PC-9 (cell line): Measurements from ENCODE around the gene AMBRA1. TPM values are rescaled to one million over a fixed set of nuclear protein-coding genes. Genes with fewer than 3 reads are reported as not detected.

Experiments used
- BruUV-seq: library from RNA; stranded (reverse); fragments of 400-500 nt; replicated peaks from 2 replicates; lab custom pipeline; 2021; lab: Mats Ljungman, UMichigan
- CTCF ChIA-PET: fragments of 300-600 bp; sonication (Branson Sonifier 250); formaldehyde crosslinking; loops from one replicate; lab custom pipeline; 2022; ENCODE audit warnings: antibody characterized with exemption; lab: Charles Lee
- POLR2A ChIA-PET: fragments of 300-600 bp; sonication (Branson Sonifier 250); formaldehyde crosslinking; loops from one replicate; lab custom pipeline; 2022; ENCODE audit warnings: antibody characterized with exemption; ENCODE audit not compliant: unreplicated experiment; lab: Charles Lee
- DNase-seq, 2 experiments: peaks; one replicate each; pipeline versions ENCODE4 v3.0.0 to v3.0.0-alpha.2; 2015 to 2022; ENCODE audit warnings: mixed read lengths in 1 of 2
- H2AFZ ChIP-seq: fragments of 200-600 bp; sonication (generic); 2 replicates; pipeline ENCODE4 v1.8.1; 2017; ENCODE audit warnings: antibody characterized with exemption
- H3F3A ChIP-seq: fragments of 200-600 bp; sonication (generic); 2 replicates; pipeline ENCODE4 v1.8.1; 2017; ENCODE audit warnings: antibody characterized with exemption, mild to moderate bottlenecking, low read depth; ENCODE audit not compliant: insufficient read depth
- H3K27ac ChIP-seq: fragments of 200-600 bp; sonication (generic); 2 replicates; pipeline ENCODE4 v1.6.1; 2016; ENCODE audit warnings: mixed run types
- H3K27me3 ChIP-seq: fragments of 200-600 bp; sonication (generic); 2 replicates; pipeline ENCODE4 v1.6.1; 2016; ENCODE audit warnings: low read depth, mixed run types; ENCODE audit not compliant: insufficient read depth
- H3K36me3 ChIP-seq: fragments of 200-600 bp; sonication (generic); 2 replicates; pipeline ENCODE4 v1.6.1; 2016; ENCODE audit warnings: low read depth, mixed run types
- H3K4me1 ChIP-seq: fragments of 200-600 bp; sonication (generic); replicated peaks from 2 replicates; pipeline ENCODE4 v1.6.1; 2016; ENCODE audit warnings: mixed run types; ENCODE audit not compliant: insufficient read depth
- H3K4me2 ChIP-seq: fragments of 200-600 bp; sonication (generic); 2 replicates; pipeline ENCODE4 v1.6.1; 2017; ENCODE audit warnings: mixed run types
- H3K4me3 ChIP-seq: fragments of 200-600 bp; sonication (generic); 2 replicates; pipeline ENCODE4 v1.6.1; 2016; ENCODE audit warnings: mixed run types
- H3K79me2 ChIP-seq: fragments of 200-600 bp; sonication (generic); 2 replicates; pipeline ENCODE4 v1.6.1; 2017; ENCODE audit warnings: low read depth, mixed run types
- H3K9me2 ChIP-seq: fragments of 200-600 bp; sonication (generic); 2 replicates; pipeline ENCODE4 v1.8.1; 2017; ENCODE audit warnings: mild to moderate bottlenecking; ENCODE audit not compliant: insufficient read depth
- H3K9me3 ChIP-seq: fragments of 200-600 bp; sonication (generic); 2 replicates; pipeline ENCODE4 v1.8.1; 2016; ENCODE audit warnings: low read depth; ENCODE audit not compliant: insufficient read depth
- H4K20me1 ChIP-seq: fragments of 200-600 bp; sonication (generic); 2 replicates; pipeline ENCODE4 v1.8.1; 2017; ENCODE audit not compliant: insufficient read depth
- EZH2 ChIP-seq: fragments of 200-600 bp; sonication (generic); IDR thresholded peaks from 2 replicates; pipeline ENCODE4 v1.8.0; 2017; ENCODE audit warnings: antibody characterized with exemption, low read depth
- intact Hi-C: fragments of 100-400 bp; cut with micrococcal nuclease; formaldehyde crosslinking; loops from one replicate; pipeline ENCODE4 v1.10.0; 2022; ENCODE audit not compliant: unreplicated experiment
- total RNA-seq: library from RNA; stranded (reverse); gene quantifications from 2 replicates; pipeline ENCODE4 v1.2.3, GENCODE V29; 2021
- TF ChIP-seq, protein P1 (sequence below): fragments of 200-600 bp; sonication (generic); conservative IDR thresholded peaks from 2 replicates; pipeline ENCODE4 v1.6.1; 2017; ENCODE audit warnings: mixed run types, antibody characterized with exemption, mild to moderate bottlenecking, moderate library complexity

AMBRA1 gene
- total RNA-seq, 1 experiment from 2014 or later: 41.4 TPM

DNA sequence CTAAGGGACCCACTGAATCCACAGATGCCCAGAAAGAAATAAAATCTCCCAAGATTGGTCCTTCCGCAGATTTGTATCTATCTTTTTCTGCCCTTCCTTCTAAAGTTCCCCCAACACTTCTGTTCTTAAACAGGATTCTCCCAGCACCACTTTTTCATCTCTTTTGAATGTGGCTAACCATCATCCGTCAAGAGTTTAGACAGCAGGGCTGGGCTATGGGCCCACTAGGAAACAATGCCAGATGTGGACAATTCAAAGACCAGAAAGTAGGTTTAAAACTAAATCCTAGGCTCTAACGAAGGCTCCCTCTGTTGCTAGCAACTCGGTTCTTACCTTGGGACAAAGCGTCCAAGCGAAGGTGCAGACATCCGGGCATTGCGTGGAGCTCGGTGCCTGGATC, 100.0 kb downstream of the AMBRA1 start:
- H3K36me3 ChIP-seq: peaks cover 4% of the 10 kb centered on the region; the same call in 1 of the 2 replicates
- H3K9me3 ChIP-seq: no peaks in the 10 kb centered on the region
- no peak for TF ChIP-seq EZH2
- TF ChIP-seq, protein P1, sequence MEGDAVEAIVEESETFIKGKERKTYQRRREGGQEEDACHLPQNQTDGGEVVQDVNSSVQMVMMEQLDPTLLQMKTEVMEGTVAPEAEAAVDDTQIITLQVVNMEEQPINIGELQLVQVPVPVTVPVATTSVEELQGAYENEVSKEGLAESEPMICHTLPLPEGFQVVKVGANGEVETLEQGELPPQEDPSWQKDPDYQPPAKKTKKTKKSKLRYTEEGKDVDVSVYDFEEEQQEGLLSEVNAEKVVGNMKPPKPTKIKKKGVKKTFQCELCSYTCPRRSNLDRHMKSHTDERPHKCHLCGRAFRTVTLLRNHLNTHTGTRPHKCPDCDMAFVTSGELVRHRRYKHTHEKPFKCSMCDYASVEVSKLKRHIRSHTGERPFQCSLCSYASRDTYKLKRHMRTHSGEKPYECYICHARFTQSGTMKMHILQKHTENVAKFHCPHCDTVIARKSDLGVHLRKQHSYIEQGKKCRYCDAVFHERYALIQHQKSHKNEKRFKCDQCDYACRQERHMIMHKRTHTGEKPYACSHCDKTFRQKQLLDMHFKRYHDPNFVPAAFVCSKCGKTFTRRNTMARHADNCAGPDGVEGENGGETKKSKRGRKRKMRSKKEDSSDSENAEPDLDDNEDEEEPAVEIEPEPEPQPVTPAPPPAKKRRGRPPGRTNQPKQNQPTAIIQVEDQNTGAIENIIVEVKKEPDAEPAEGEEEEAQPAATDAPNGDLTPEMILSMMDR: no peak
- peaks cover 18% of the 10 kb centered on the region; the same call in 1 of the 2 replicates for H3F3A ChIP-seq
- ChIA-PET CTCF (no interaction called here), POLR2A (no interaction called here)
- H3K9me2 ChIP-seq: no peaks in the 10 kb centered on the region
- no peak overlapping the region for H3K27ac ChIP-seq
- H3K79me2 ChIP-seq: no peaks in the 10 kb centered on the region; the same call in 1 of the 2 replicates
- H3K4me3 ChIP-seq: no peak overlapping the region
- no peak overlapping the region for H3K4me2 ChIP-seq
- DNase-seq: no peak
- no TSS peak for BruUV-seq
- no peaks in the 10 kb centered on the region for H3K27me3 ChIP-seq
- intact Hi-C loops: loop anchor here (5.0 kb wide), 1 partner anchor 124 kb away; the partner anchor contains the start of genes ATG13 and HARBI1
- peaks cover 6% of the 10 kb centered on the region for H4K20me1 ChIP-seq
- no peak overlapping the region for H2AFZ ChIP-seq
- no peaks in the 10 kb centered on the region for H3K4me1 ChIP-seq

DNA sequence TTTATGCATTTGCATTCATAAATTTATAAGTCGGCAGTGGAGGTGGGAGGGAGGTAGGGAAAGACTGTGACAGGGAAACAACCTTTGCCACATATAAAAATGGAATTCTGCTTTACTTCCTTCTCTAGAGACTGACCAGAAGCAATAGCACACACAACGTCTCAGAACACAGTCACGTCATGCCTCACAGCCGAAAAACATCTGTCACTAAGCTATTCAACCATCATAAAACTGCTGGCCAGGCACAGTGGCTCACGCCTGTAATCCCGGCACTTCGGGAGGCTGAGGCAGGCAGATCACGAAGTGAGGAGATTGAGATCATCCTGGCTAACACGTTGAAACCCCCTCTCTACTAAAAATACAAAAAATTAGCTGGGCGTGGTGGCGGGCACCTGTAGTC, 101.3 kb downstream of the AMBRA1 start:
- ChIA-PET CTCF (no interaction called here), POLR2A (interaction anchor here (0.6 kb wide), 1 partner anchor 129 kb away, joined by 3 read pairs; no protein-coding TSS in a partner anchor)
- Histone ChIP-seq H3K9me3 (no peaks in the 10 kb centered on the region), H3K9me2 (no peaks in the 10 kb centered on the region), H2AFZ (no peak overlapping the region), H4K20me1 (peaks cover 6% of the 10 kb centered on the region), H3K79me2 (no peaks in the 10 kb centered on the region; the same call in 1 of the 2 replicates), H3K36me3 (peaks cover 4% of the 10 kb centered on the region; the same call in 1 of the 2 replicates), H3K4me3 (no peak overlapping the region), H3F3A (peaks cover 15% of the 10 kb centered on the region; the same call in 1 of the 2 replicates), H3K4me2 (no peak overlapping the region), H3K27ac (no peak overlapping the region), H3K4me1 (no peaks in the 10 kb centered on the region), H3K27me3 (no peaks in the 10 kb centered on the region)
- DNase-seq: no peak
- BruUV-seq: no TSS peak
- TF ChIP-seq, protein P1: no peak
- no peak for TF ChIP-seq EZH2
- intact Hi-C loops: loop anchor here (5.0 kb wide), 1 partner anchor 125 kb away; the partner anchor contains the start of genes ATG13 and HARBI1

DNA sequence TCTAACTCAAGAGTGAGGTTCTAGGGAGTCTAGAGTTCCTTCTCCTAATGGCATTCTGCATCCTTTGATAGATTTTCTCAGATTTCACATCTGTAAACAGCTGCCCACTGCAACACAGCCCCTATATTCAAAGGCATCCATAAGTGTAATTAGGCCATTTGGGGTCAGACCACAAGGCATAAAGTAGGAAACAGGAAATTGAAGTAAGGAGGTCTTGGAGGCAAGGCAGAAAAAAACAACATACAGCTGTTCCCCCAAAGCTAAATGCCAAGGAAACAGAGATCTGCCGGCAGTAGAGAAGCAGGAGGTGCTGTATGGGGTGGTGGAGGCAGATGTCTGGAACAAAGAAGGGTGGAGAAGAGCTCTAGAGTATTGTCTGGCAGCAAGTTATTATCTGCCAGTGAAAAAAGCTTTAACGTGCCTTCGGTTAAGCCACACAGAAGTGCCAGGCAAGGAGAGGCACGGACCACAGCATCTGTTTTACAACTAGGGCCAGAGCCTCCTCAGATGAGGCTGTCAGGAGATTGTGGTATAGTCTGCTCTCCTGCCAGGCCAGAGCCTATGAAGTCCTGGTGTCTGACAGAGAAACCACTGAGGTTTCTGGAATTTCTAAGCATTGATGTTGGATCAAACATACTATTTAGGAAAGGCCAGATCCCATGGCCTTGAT, 102.0 kb downstream of the AMBRA1 start:
- ChIA-PET CTCF (no interaction called here), POLR2A (no interaction called here)
- TF ChIP-seq EZH2: no peak
- TF ChIP-seq, protein P1: no peak
- H3K27me3 ChIP-seq: no peaks in the 10 kb centered on the region
- no peak overlapping the region for H2AFZ ChIP-seq
- no peaks in the 10 kb centered on the region for H3K9me2 ChIP-seq
- DNase-seq: no peak
- no peak overlapping the region for H3K27ac ChIP-seq
- H3K36me3 ChIP-seq: peaks cover 4% of the 10 kb centered on the region; the same call in 1 of the 2 replicates
- H3K4me2 ChIP-seq: no peak overlapping the region
- peaks cover 15% of the 10 kb centered on the region; the same call in 1 of the 2 replicates for H3F3A ChIP-seq
- H3K4me1 ChIP-seq: no peaks in the 10 kb centered on the region
- BruUV-seq: no TSS peak
- H3K9me3 ChIP-seq: no peaks in the 10 kb centered on the region
- H4K20me1 ChIP-seq: peaks cover 6% of the 10 kb centered on the region
- intact Hi-C loops: loop anchor here (2.0 to 5.0 kb wide), 2 partner anchors 37 to 126 kb away; partner anchors contain the start of genes ATG13 and HARBI1
- no peak overlapping the region for H3K4me3 ChIP-seq
- H3K79me2 ChIP-seq: no peaks in the 10 kb centered on the region; the same call in 1 of the 2 replicates
